Astrocyte (in vitro differentiated cells and primary cell): Measurements from ENCODE around the gene GLYATL3. TPM values are rescaled to one million over a fixed set of nuclear protein-coding genes. Genes with fewer than 3 reads are reported as not detected.
"Not testable (repeated sequence)": the region's sequence is repeated elsewhere in the genome, so short reads cannot be mapped to it uniquely, and the experiment has no call there.

Experiments
- DNase-seq: peaks from one replicate; pipeline ENCODE4 v3.0.0-alpha.2; 2010; ENCODE audit warnings: low read depth
- FAIRE-seq: peaks from 2 replicates; lab custom pipeline; 2011; peaks lifted over from hg19 to GRCh38; lab: Jason Lieb, UNC
- H2AFZ ChIP-seq: 2 replicates; pipeline ENCODE4 v1.6.0; 2012; ENCODE audit warnings: low read depth, low read length, inconsistent platforms
- H3K27ac ChIP-seq: 2 replicates; pipeline ENCODE4 v1.5.1; 2011; ENCODE audit warnings: low read depth, low read length, inconsistent platforms
- H3K27me3 ChIP-seq: 2 replicates; pipeline ENCODE4 v1.6.0; 2011; ENCODE audit warnings: low read length, inconsistent platforms; ENCODE audit not compliant: insufficient read depth
- H3K36me3 ChIP-seq: 2 replicates; pipeline ENCODE4 v1.5.1; 2011; ENCODE audit warnings: low read length, inconsistent platforms; ENCODE audit not compliant: insufficient read depth
- H3K4me1 ChIP-seq: 2 replicates; pipeline ENCODE4 v1.5.1; 2011; ENCODE audit warnings: low read length, inconsistent platforms; ENCODE audit not compliant: insufficient read depth
- H3K4me2 ChIP-seq: 2 replicates; pipeline ENCODE4 v1.6.0; 2012; ENCODE audit warnings: low read length, inconsistent platforms
- H3K4me3 ChIP-seq: 2 replicates; pipeline ENCODE4 v1.5.1; 2011; ENCODE audit warnings: low read depth, mild to moderate bottlenecking, low read length, inconsistent platforms; ENCODE audit not compliant: insufficient read depth
- H3K79me2 ChIP-seq: 2 replicates; pipeline ENCODE4 v1.6.0; 2012; ENCODE audit warnings: mild to moderate bottlenecking, low read length, inconsistent platforms; ENCODE audit not compliant: insufficient read depth
- H3K9ac ChIP-seq: 2 replicates; pipeline ENCODE4 v1.6.0; 2012; ENCODE audit warnings: mild to moderate bottlenecking, low read length, inconsistent platforms
- H3K9me3 ChIP-seq: 2 replicates; pipeline ENCODE4 v1.5.1; 2012; ENCODE audit warnings: low read depth, mild to moderate bottlenecking, low read length, inconsistent platforms; ENCODE audit not compliant: insufficient read depth
- H4K20me1 ChIP-seq: 2 replicates; pipeline ENCODE4 v1.6.0; 2012; ENCODE audit warnings: low read length, inconsistent platforms; ENCODE audit not compliant: insufficient read depth
- H3K27ac Mint-ChIP-seq: one replicate; pipeline ENCODE4 v1.8.0; 2021; ENCODE audit warnings: mild to moderate bottlenecking, mixed read lengths; ENCODE audit not compliant: unreplicated experiment
- H3K27me3 Mint-ChIP-seq: one replicate; pipeline ENCODE4 v1.8.0; 2021; ENCODE audit warnings: low read depth, mixed read lengths; ENCODE audit not compliant: unreplicated experiment
- H3K36me3 Mint-ChIP-seq: one replicate; pipeline ENCODE4 v1.8.0; 2021; ENCODE audit warnings: low read depth, mixed read lengths; ENCODE audit not compliant: unreplicated experiment
- H3K4me1 Mint-ChIP-seq: one replicate; pipeline ENCODE4 v1.8.0; 2021; ENCODE audit warnings: low read depth, mixed read lengths; ENCODE audit not compliant: unreplicated experiment
- H3K4me3 Mint-ChIP-seq: one replicate; pipeline ENCODE4 v1.8.0; 2021; ENCODE audit warnings: mild to moderate bottlenecking, moderate library complexity, mixed read lengths; ENCODE audit not compliant: unreplicated experiment
- H3K9me3 Mint-ChIP-seq: one replicate; pipeline ENCODE4 v1.8.0; 2021; ENCODE audit warnings: mild to moderate bottlenecking, mixed read lengths; ENCODE audit not compliant: unreplicated experiment
- CTCF ChIP-seq: IDR thresholded peaks from 2 replicates; pipeline ENCODE4 v1.5.1; 2011; ENCODE audit warnings: low read depth, mild to moderate bottlenecking, inconsistent platforms, low read length, moderate library complexity; ENCODE audit not compliant: insufficient read depth
- EZH2 ChIP-seq: IDR thresholded peaks from 2 replicates; pipeline ENCODE4 v1.6.1; 2012; ENCODE audit warnings: mild to moderate bottlenecking, low read length, inconsistent platforms; ENCODE audit not compliant: insufficient read depth
- total RNA-seq: library from RNA; stranded (reverse); gene quantifications from 2 replicates; pipeline ENCODE4 v1.2.1, GENCODE V29; 2021

GLYATL3 gene
- total RNA-seq, 1 donor from 2014 or later = not detected

- Mint-ChIP-seq H3K4me1 (no peaks in the 10 kb centered on the region), H3K36me3 (peaks cover 3% of the 10 kb centered on the region), H3K9me3 (no peaks in the 10 kb centered on the region), H3K4me3 (no peak overlapping the region), H3K27ac (no peak overlapping the region), H3K27me3 (no peaks in the 10 kb centered on the region)
- no peak overlapping the region for H3K4me3 ChIP-seq
- H3K27me3 ChIP-seq = no peaks in the 10 kb centered on the region
- H3K4me1 ChIP-seq = no peaks in the 10 kb centered on the region
- H3K27ac ChIP-seq = no peak overlapping the region
- H3K4me2 ChIP-seq = no peak overlapping the region
- no peaks in the 10 kb centered on the region for H3K79me2 ChIP-seq
- no peak for DNase-seq
- H4K20me1 ChIP-seq = no peaks in the 10 kb centered on the region
- no peak for FAIRE-seq
- no peak for TF ChIP-seq EZH2
- TF ChIP-seq CTCF = no peak
- no peaks in the 10 kb centered on the region for H3K9me3 ChIP-seq
- no peaks in the 10 kb centered on the region for H3K36me3 ChIP-seq
- no peak overlapping the region for H3K9ac ChIP-seq
- no peak overlapping the region for H2AFZ ChIP-seq
Measured at GRCh38 chr6:49479308-49479970, 20.3 kb upstream of the GLYATL3 start.

- H3K79me2 ChIP-seq, H3K27ac Mint-ChIP-seq, H3K27me3 Mint-ChIP-seq, H3K4me3 Mint-ChIP-seq, DNase-seq, H3K27me3 ChIP-seq, H3K36me3 ChIP-seq, FAIRE-seq, H3K4me3 ChIP-seq, H3K4me2 ChIP-seq, H3K27ac ChIP-seq, H3K36me3 Mint-ChIP-seq, H3K4me1 Mint-ChIP-seq, H3K9me3 ChIP-seq, H3K9ac ChIP-seq, H4K20me1 ChIP-seq, H2AFZ ChIP-seq, H3K4me1 ChIP-seq, H3K9me3 Mint-ChIP-seq: not testable (repeated sequence)
Measured at GRCh38 chr6:49481846-49482245, 17.9 kb upstream of the GLYATL3 start.

- H3K4me1 Mint-ChIP-seq, H3K9ac ChIP-seq, H3K27ac ChIP-seq, H3K27me3 Mint-ChIP-seq, H3K9me3 ChIP-seq, H3K27me3 ChIP-seq, H3K4me3 Mint-ChIP-seq, H4K20me1 ChIP-seq, H3K36me3 ChIP-seq, H3K9me3 Mint-ChIP-seq, H3K4me2 ChIP-seq, H3K27ac Mint-ChIP-seq, FAIRE-seq, H2AFZ ChIP-seq, DNase-seq, H3K4me3 ChIP-seq, H3K4me1 ChIP-seq, H3K79me2 ChIP-seq, H3K36me3 Mint-ChIP-seq: not testable (repeated sequence)
Measured at GRCh38 chr6:49483380-49483779, 16.3 kb upstream of the GLYATL3 start.
